GM12874 (cell line): Measurements from ENCODE around the gene DGCR8.

Experiments used
- CTCF ChIP-seq: IDR thresholded peaks from 2 replicates; pipeline ENCODE4 v1.5.1; 2011; ENCODE audit warnings: low read depth, mild to moderate bottlenecking, control low read depth, low read length, moderate library complexity; ENCODE audit not compliant: insufficient read depth

Gene DGCR8

GRCh38 chr22:20053407-20054033 is 26.5 kb upstream of the DGCR8 start:
- TF ChIP-seq CTCF, result no peak

GRCh38 chr22:20054034-20054427 is 26.0 kb upstream of the DGCR8 start:
- TF ChIP-seq CTCF, result no peak

GRCh38 chr22:20054485-20054884 is 25.6 kb upstream of the DGCR8 start:
- TF ChIP-seq CTCF, result no peak

- TF ChIP-seq CTCF, result no peak
Measured at GRCh38 chr22:20055144-20055543, 24.9 kb upstream of the DGCR8 start.

- no peak for TF ChIP-seq CTCF
Measured at GRCh38 chr22:20055654-20056053, 24.4 kb upstream of the DGCR8 start.

- TF ChIP-seq CTCF, result no peak
Measured at GRCh38 chr22:20056161-20056560, 23.9 kb upstream of the DGCR8 start.

GRCh38 chr22:20056696-20057386 is 23.2 kb upstream of the DGCR8 start:
- TF ChIP-seq CTCF, result no peak
